HG03521 (cell line): ENCODE results near the gene FBXL7.

ENCODE experiments used
- ATAC-seq: cut with Tn5 transposase; IDR thresholded peaks from one replicate; pipeline ENCODE4 v1.9.1; 2021; ENCODE audit warnings: mild to moderate bottlenecking, moderate library complexity; ENCODE audit not compliant: unreplicated experiment

Gene FBXL7

GRCh38 chr5:15538516-15538915 is 38.5 kb downstream of the FBXL7 start:
- ATAC-seq = no peak

GRCh38 chr5:15539951-15540350 is 40.0 kb downstream of the FBXL7 start:
- ATAC-seq = no peak

GRCh38 chr5:15544039-15544438 is 44.1 kb downstream of the FBXL7 start:
- no peak for ATAC-seq

- no peak for ATAC-seq
Observed at GRCh38 chr5:15545082-15545481, 45.1 kb downstream of the FBXL7 start.

- ATAC-seq = no peak
Observed at GRCh38 chr5:15547261-15547839, 47.4 kb downstream of the FBXL7 start.

- ATAC-seq = no peak
Observed at GRCh38 chr5:15549961-15550360, 50.0 kb downstream of the FBXL7 start.

- ATAC-seq = no peak
Observed at GRCh38 chr5:15550502-15551112, 50.6 kb downstream of the FBXL7 start.

GRCh38 chr5:15551113-15551504 is 51.1 kb downstream of the FBXL7 start:
- no peak for ATAC-seq

GRCh38 chr5:15554542-15554941 is 54.6 kb downstream of the FBXL7 start:
- no peak for ATAC-seq

- ATAC-seq = no peak
Observed at GRCh38 chr5:15555176-15555575, 55.2 kb downstream of the FBXL7 start.

- ATAC-seq = no peak
Observed at GRCh38 chr5:15558240-15558639, 58.3 kb downstream of the FBXL7 start.

GRCh38 chr5:15558681-15559080 is 58.7 kb downstream of the FBXL7 start:
- no peak for ATAC-seq

GRCh38 chr5:15560421-15560820 is 60.4 kb downstream of the FBXL7 start:
- no peak for ATAC-seq

GRCh38 chr5:15564523-15564922 is 64.5 kb downstream of the FBXL7 start:
- ATAC-seq = no peak

GRCh38 chr5:15564957-15565356 is 65.0 kb downstream of the FBXL7 start:
- ATAC-seq = no peak

GRCh38 chr5:15566306-15566705 is 66.3 kb downstream of the FBXL7 start:
- ATAC-seq = no peak

- ATAC-seq = no peak
Observed at GRCh38 chr5:15566789-15567188, 66.8 kb downstream of the FBXL7 start.

GRCh38 chr5:15570491-15570890 is 70.5 kb downstream of the FBXL7 start:
- no peak for ATAC-seq

- ATAC-seq = no peak
Observed at GRCh38 chr5:15571081-15571480, 71.1 kb downstream of the FBXL7 start.

- ATAC-seq = no peak
Observed at GRCh38 chr5:15571618-15572017, 71.6 kb downstream of the FBXL7 start.

- no peak for ATAC-seq
Observed at GRCh38 chr5:15573590-15573989, 73.6 kb downstream of the FBXL7 start.

- no peak for ATAC-seq
Observed at GRCh38 chr5:15574128-15574527, 74.1 kb downstream of the FBXL7 start.

- ATAC-seq = no peak
Observed at GRCh38 chr5:15574806-15575325, 74.9 kb downstream of the FBXL7 start.
